ENCODE results near the gene PHLDB1. TPM values are rescaled to one million over a fixed set of nuclear protein-coding genes. Genes with fewer than 3 reads are reported as not detected.

Gene PHLDB1
- total RNA-seq, 1 donor: 4.0 TPM

DNA sequence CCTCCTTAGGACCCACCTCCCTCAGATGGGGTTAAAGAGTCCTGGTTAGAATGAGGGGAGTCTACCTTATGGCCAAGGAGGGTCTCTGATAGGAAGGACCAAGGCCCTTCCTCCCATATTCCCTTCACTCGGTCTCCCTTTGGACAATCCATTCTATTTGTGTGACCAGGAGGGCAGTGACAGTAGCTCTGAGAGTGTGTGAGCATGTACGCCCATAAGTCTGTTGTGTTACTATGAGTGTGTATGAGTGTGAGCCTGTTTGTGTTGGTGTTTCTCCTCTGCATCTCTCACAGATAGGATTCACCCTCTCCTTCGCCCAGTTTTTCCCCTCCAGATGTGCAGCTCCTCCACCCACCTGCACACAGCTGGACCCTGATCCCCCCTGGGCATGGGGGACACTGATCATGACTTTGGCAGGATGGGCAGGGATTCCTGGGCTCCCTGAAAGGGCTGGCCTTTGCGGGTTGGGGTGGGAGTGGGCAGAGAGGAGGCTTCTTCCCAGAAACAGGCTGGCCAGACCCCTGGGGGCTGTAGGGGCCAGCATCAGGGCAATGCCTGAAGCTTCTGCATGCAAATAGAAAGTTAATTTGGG, 14.5 kb downstream of the PHLDB1 start:
- no peak for DNase-seq (ENCODE audit: low read depth in 2 of 3, low spot score in 2 of 3)

- DNase-seq (ENCODE audit: low read depth in 2 of 3, low spot score in 2 of 3): no peak
Observed at GRCh38 chr11:118622376-118623268, 15.2 kb downstream of the PHLDB1 start.

DNA sequence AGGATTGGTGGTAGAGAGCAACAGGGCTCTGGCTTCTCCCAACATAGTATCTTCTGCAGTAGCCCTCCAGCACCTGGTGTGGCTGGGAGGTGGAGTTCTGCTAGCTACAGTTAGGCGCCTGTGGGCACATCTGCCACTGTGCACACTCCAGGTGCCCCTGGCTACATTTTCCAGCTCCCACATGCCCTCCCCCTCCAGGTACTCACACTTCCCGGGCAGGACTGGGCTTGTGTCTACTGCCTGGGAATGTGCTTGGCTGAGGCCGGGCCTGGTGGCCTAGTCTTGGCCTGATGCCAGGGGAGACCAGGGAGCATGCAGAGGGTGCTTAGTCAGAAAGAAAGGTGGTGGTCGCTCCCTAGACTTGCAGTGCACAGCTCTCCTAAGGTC, 15.8 kb downstream of the PHLDB1 start:
- no peak for DNase-seq (ENCODE audit: low read depth in 2 of 3, low spot score in 2 of 3)

- DNase-seq (ENCODE audit: low read depth in 2 of 3, low spot score in 2 of 3): no peak
Observed at GRCh38 chr11:118625036-118625690, 17.7 kb downstream of the PHLDB1 start.

- no peak for DNase-seq (ENCODE audit: low read depth in 2 of 3, low spot score in 2 of 3)
Observed at GRCh38 chr11:118625976-118626375, 18.6 kb downstream of the PHLDB1 start.

DNA sequence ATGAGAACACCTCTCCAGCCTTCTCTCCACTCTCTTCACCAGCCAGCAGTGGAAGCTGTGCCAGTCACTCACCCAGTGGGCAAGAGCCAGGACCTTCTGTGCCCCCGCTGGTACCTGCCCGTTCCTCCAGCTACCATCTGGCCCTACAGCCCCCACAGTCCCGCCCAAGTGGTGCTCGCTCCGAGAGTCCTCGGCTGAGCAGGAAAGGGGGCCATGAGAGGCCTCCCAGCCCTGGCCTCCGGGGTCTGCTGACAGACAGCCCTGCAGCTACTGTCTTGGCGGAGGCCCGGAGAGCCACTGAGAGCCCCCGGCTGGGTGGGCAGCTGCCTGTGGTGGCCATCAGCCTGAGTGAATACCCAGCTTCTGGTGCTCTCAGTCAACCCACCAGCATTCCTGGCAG, 20.2 kb downstream of the PHLDB1 start:
- no peak for DNase-seq (ENCODE audit: low read depth in 2 of 3, low spot score in 2 of 3)

- no peak for DNase-seq (ENCODE audit: low read depth in 2 of 3, low spot score in 2 of 3)
Observed at GRCh38 chr11:118628031-118628430, 20.6 kb downstream of the PHLDB1 start.

DNA sequence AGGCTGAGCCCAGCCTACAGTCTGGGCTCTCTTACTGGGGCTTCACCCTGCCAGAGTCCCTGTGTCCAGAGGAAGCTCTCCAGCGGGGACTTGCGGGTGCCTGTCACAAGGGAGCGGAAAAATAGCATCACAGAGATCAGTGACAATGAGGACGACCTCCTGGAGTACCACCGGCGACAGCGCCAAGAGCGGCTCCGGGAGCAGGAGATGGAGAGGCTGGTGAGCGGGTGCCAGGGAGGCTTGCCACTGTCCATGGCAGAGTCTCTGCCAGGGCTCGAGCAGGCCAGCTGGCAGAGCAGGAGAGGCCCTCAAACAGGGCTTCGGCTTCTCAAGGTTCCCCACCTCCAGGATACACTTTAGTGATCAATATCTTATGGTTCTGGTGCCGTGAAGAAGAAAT, 21.0 kb downstream of the PHLDB1 start:
- DNase-seq (ENCODE audit: low read depth in 2 of 3, low spot score in 2 of 3): no peak

DNA sequence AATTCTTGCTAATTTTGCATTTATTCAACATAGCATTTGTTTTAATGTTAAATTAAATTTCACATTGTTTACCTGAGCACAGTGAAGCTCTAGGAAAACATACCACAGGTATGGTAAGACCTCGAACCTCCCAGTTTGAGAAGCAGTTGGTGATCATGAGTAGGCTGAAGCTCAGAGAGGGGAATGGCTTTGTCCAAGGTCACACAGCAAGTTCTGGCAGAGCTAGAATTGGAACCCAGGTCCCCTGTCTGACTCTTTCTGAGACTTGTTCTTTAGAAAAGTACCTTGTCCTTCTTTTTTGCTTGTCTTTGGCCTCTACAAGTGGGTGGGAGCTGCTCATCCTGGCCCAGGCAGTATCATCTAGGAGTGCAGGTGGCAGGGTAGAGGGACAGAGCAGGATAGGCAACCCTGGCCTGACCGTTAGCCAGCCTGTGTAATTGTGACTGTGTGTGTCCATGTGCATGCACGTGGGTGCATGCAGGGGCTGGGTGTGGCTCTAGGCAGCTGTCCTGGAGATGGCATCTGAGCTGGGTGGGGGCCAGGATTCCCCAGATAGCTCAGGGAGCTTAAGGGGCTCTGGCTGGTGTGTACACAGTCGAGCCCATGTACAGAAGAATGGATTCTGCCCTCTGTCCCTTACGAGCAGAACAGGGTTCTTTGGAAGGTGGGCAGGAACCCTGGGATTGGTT, 21.6 kb downstream of the PHLDB1 start:
- no peak for DNase-seq (ENCODE audit: low read depth in 2 of 3, low spot score in 2 of 3)

- DNase-seq (ENCODE audit: low read depth in 2 of 3, low spot score in 2 of 3): no peak
Observed at GRCh38 chr11:118629761-118630661, 22.6 kb downstream of the PHLDB1 start.

DNA sequence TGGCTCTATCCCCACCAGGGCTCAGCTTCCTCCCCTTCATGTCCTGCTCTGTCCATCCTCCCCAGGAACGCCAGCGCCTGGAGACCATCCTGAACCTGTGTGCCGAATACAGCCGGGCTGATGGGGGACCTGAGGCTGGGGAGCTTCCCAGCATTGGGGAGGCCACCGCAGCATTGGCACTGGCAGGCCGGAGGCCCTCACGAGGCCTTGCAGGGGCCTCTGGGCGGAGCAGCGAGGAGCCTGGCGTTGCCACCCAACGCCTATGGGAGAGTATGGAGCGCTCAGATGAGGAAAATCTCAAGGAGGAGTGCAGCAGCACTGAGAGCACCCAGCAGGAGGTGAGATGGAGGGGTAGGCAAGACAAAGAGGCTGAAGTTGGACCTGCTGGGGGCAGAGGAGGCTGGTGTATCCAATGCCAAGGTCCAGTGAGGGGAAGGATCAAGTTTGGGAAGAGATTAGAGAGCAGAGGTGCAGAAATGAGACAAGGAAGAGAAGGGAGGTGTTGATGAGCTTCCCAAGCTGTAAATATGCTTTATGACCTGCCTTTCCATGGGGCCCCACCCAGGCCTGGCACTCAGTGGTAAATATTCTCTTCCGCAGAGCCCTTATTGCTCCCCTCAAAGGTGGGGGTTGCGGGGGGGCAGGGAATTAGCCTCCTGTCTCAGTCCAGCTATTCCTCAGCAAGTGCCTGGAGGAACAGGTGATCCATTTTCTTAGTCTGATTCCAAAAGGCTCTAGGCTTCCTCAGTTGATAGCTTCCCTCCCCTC, 23.9 kb downstream of the PHLDB1 start:
- no peak for DNase-seq (ENCODE audit: low read depth in 2 of 3, low spot score in 2 of 3)

DNA sequence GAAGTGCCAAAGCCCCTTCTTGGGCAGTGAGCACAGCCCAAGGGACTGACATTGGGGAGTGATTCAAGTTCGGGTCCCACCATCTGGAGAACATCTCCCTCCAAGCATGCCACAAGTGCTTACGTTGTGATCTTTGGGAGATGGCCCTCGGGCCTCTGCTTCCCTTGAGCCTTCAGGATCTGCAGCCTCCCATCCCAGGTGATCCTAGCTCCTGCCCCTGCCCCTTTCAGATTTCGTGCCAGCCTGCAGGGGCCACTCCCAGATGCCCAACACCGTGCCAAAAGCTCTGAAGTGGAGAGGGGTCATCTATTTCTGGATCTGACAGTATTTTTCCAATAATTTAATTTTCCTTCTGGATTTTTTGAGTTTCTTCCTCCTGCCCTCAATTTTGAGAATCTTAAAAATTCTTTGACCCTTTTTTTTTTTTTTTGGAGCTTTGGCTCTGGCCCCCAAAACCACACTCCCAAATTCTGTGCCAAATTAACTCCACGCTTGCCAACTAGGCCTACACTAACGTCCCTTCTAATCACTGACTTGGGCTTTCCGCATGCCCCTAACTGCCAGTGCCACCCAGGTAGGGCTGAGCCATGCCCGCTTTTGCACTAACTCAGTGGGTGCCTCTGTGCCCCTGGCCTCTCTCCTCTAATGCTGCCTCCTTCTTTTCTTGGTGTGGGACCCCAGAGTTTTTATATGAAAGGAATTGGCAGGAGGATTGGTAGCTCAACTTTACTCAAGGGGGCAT, 25.3 kb downstream of the PHLDB1 start:
- no peak for DNase-seq (ENCODE audit: low read depth in 2 of 3, low spot score in 2 of 3)

- DNase-seq (ENCODE audit: low read depth in 2 of 3, low spot score in 2 of 3): no peak
Observed at GRCh38 chr11:118633319-118633690, 25.9 kb downstream of the PHLDB1 start.

- DNase-seq (ENCODE audit: low read depth in 2 of 3, low spot score in 2 of 3): no peak
Observed at GRCh38 chr11:118633979-118634378, 26.6 kb downstream of the PHLDB1 start.

DNA sequence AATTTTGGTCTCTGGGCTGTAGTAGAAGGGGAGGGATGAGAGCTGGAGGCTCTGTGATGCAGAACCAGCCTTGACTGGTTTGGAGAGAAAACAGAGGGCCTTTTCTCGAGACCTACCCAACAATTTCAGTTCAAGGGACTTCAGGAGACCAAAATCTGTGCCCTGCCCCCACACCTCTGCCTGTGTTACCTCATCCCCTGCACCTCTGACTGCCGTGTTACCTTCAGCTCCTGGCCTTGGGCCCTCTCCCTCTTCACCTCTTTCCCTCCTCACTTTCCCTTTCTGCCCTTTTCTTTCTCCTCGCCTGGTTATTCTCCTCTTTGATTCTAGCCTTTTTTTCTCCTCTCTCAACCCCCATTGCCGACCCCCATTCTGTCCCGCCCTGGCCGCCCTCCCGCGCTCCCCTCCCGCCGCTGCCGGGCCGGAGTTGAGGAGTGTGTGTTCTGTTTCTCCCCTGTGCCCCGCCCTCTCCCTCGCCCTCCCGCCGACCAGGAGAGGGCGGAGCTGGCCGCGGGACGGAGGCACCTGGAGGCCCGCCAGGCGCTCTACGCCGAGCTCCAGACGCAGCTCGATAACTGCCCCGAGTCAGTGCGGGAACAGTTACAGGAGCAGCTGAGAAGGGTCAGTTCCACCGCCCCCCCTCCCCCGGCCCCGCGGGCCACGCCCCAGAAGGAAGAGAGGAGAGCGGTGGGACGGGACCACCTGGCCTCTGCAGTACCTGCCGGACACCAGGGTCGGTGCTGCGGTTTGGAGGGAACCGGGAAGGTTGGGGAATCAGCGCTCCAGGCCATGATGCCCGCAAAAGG, 27.2 kb downstream of the PHLDB1 start:
- peak in 1 of 3 donors; percentile 28 for DNase-seq (ENCODE audit: low read depth in 2 of 3, low spot score in 2 of 3)

GRCh38 chr11:118635237-118635591, 27.8 kb downstream of the PHLDB1 start:
- DNase-seq (ENCODE audit: low read depth in 2 of 3, low spot score in 2 of 3): no peak

- DNase-seq (ENCODE audit: low read depth in 2 of 3, low spot score in 2 of 3): no peak
Observed at GRCh38 chr11:118635642-118636041, 28.2 kb downstream of the PHLDB1 start.
